DOHH2 (cell line): ENCODE measurements around the gene SOX18.

ENCODE experiments used
- H3F3A ChIP-seq: fragments of 200-600 bp; sonication (generic), shearing (Covaris generic); 2 replicates; pipeline ENCODE4 v1.6.0; 2016; ENCODE audit warnings: antibody characterized with exemption, mild to moderate bottlenecking; ENCODE audit not compliant: control insufficient read depth, insufficient read depth
- H3K27ac ChIP-seq: fragments of 200-600 bp; sonication (generic); 2 replicates; pipeline ENCODE4 v1.5.1; 2014; ENCODE audit warnings: low read depth, mild to moderate bottlenecking, low read length, moderate library complexity
- H3K27me3 ChIP-seq: fragments of 200-600 bp; sonication (generic); 2 replicates; pipeline ENCODE4 v1.6.1; 2014; ENCODE audit warnings: mild to moderate bottlenecking, low read length, mixed read lengths; ENCODE audit not compliant: control insufficient read depth
- H3K36me3 ChIP-seq: fragments of 200-600 bp; sonication (generic); 2 replicates; pipeline ENCODE4 v1.6.1; 2014; ENCODE audit warnings: mild to moderate bottlenecking, low read length, moderate library complexity, mixed read lengths; ENCODE audit not compliant: control insufficient read depth
- H3K4me1 ChIP-seq: fragments of 200-600 bp; sonication (generic); 2 replicates; pipeline ENCODE4 v1.6.1; 2014; ENCODE audit warnings: mild to moderate bottlenecking, low read length, mixed read lengths; ENCODE audit not compliant: control insufficient read depth
- H3K4me2 ChIP-seq: fragments of 200-600 bp; sonication (generic); 2 replicates; pipeline ENCODE4 v1.6.0; 2014; ENCODE audit warnings: mild to moderate bottlenecking, low read length, moderate library complexity
- H3K4me3 ChIP-seq: fragments of 200-600 bp; sonication (generic); 2 replicates; pipeline ENCODE4 v1.5.1; 2014; ENCODE audit warnings: mild to moderate bottlenecking, low read length, mixed read lengths
- H3K79me2 ChIP-seq: fragments of 200-600 bp; sonication (generic); 2 replicates; pipeline ENCODE4 v1.6.1; 2014; ENCODE audit warnings: mild to moderate bottlenecking, low read length, mixed read lengths; ENCODE audit not compliant: control insufficient read depth
- H3K9me2 ChIP-seq: fragments of 200-600 bp; sonication (generic); replicated peaks from 2 replicates; pipeline ENCODE4 v1.6.1; 2014; ENCODE audit warnings: mild to moderate bottlenecking, low read length, mixed read lengths; ENCODE audit not compliant: control insufficient read depth
- H3K9me3 ChIP-seq: fragments of 200-600 bp; sonication (generic); 2 replicates; pipeline ENCODE4 v1.6.1; 2014; ENCODE audit warnings: antibody characterized with exemption, low read length, mixed read lengths; ENCODE audit not compliant: control insufficient read depth, insufficient read depth
- H4K20me1 ChIP-seq: fragments of 200-600 bp; sonication (generic); 2 replicates; pipeline ENCODE4 v1.6.0; 2014; ENCODE audit warnings: low read depth, mild to moderate bottlenecking, antibody characterized with exemption, low read length, moderate library complexity; ENCODE audit not compliant: control insufficient read depth, insufficient read depth
- EZH2phosphoT487 ChIP-seq: fragments of 200-600 bp; sonication (generic); IDR thresholded peaks from 2 replicates; pipeline ENCODE4 v1.6.1; 2017; ENCODE audit warnings: borderline replicate concordance, mild to moderate bottlenecking, antibody characterized with exemption, low read length, moderate library complexity, mixed read lengths
- TF ChIP-seq, protein P1 (sequence below): fragments of 200-600 bp; sonication (generic); IDR thresholded peaks from one replicate; pipeline ENCODE4 v1.5.1; 2014; ENCODE audit warnings: antibody characterized with exemption, mild to moderate bottlenecking, low read depth, low read length; ENCODE audit not compliant: poor library complexity, severe bottlenecking

SOX18 gene

DNA sequence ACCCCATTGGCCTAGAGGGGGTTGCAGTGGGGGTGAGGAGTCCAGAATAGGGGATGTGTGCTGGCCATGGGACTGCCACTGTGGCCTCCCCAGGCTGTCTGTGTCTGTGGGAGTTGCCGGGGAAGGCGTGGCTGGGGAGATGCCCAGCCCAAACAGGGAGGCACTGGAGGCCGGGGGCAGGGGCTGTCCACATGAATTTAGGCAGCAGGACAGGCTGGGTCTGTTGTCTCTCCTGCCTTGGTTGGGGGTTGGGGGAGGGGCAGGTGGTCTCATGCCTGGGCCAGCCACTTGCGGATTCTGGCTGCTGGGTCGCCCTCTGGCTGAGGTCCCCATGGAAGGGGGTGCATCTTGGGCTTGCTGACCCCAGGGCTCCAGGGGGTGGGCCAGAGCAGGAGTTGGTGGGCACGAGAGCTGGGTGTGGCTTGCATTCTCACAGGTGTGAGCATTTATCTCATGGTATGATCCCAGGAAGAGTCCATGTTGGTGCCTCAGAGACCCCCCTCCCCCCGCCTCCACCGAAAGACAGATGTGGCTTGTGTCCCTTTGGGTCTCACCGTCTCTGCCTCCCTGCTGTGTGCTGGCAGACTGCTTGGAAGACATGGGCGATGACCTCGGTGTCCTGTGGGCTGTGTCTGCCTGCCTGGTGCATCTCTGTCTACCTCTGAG is 4.0 kb downstream of the SOX18 start:
- Histone ChIP-seq H3K4me3 (no peak overlapping the region), H4K20me1 (no peaks in the 10 kb centered on the region), H3K36me3 (no peaks in the 10 kb centered on the region), H3F3A (peaks cover 11% of the 10 kb centered on the region), H3K9me3 (no peaks in the 10 kb centered on the region), H3K27ac (no peak overlapping the region), H3K4me1 (peaks cover 20% of the 10 kb centered on the region), H3K27me3 (peaks cover 9% of the 10 kb centered on the region), H3K79me2 (no peaks in the 10 kb centered on the region), H3K4me2 (no peak overlapping the region), H3K9me2 (no peaks in the 10 kb centered on the region)
- no peak for TF ChIP-seq EZH2phosphoT487
- TF ChIP-seq, protein P1, sequence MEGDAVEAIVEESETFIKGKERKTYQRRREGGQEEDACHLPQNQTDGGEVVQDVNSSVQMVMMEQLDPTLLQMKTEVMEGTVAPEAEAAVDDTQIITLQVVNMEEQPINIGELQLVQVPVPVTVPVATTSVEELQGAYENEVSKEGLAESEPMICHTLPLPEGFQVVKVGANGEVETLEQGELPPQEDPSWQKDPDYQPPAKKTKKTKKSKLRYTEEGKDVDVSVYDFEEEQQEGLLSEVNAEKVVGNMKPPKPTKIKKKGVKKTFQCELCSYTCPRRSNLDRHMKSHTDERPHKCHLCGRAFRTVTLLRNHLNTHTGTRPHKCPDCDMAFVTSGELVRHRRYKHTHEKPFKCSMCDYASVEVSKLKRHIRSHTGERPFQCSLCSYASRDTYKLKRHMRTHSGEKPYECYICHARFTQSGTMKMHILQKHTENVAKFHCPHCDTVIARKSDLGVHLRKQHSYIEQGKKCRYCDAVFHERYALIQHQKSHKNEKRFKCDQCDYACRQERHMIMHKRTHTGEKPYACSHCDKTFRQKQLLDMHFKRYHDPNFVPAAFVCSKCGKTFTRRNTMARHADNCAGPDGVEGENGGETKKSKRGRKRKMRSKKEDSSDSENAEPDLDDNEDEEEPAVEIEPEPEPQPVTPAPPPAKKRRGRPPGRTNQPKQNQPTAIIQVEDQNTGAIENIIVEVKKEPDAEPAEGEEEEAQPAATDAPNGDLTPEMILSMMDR: no peak

DNA sequence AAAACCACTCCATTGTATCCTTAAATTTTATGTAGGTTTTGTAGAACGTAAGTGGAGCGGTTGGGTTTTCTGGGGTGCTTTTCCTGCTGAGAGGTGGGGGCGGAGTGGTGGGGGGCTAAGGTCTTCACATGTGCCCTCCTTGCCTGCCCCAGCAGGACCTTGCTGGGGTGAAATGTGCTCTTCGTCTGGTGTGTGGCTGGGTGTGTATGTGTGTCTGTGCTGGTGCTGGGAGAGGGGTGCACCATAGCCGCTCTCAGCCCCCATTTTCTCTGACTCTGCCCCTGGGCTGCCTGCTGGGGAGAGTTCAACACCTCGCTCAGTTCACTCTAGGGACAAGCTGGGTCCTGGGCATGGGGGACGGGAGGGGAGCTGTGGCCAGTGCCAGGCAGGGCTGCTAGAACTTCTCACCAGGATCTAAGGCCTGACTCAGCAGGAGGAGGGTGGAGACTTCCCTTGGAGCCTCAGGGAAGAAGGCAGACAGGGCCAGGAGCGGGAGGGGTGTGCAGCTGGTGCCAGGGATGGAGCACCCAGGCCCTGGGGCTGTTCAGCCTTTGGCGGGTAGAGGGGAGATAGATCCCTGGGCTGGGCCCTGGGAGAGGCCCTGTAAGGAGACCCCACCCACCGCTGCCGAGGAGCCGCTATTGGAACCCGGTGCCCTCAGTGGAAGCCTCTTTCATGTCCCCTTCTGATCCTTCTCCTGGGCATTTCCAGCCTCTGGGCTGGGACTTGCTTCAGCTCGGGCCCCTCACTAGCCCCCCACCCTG is 4.8 kb downstream of the SOX18 start:
- Histone ChIP-seq H3K4me2 (no peak overlapping the region), H3F3A (peaks cover 14% of the 10 kb centered on the region), H3K27ac (no peak overlapping the region), H3K9me2 (no peaks in the 10 kb centered on the region), H4K20me1 (no peaks in the 10 kb centered on the region), H3K4me1 (peaks cover 29% of the 10 kb centered on the region), H3K27me3 (peaks cover under 1% of the 10 kb centered on the region), H3K79me2 (no peaks in the 10 kb centered on the region), H3K36me3 (no peaks in the 10 kb centered on the region), H3K4me3 (no peak overlapping the region), H3K9me3 (no peaks in the 10 kb centered on the region)
- TF ChIP-seq, protein P1: no peak
- TF ChIP-seq EZH2phosphoT487: no peak

DNA sequence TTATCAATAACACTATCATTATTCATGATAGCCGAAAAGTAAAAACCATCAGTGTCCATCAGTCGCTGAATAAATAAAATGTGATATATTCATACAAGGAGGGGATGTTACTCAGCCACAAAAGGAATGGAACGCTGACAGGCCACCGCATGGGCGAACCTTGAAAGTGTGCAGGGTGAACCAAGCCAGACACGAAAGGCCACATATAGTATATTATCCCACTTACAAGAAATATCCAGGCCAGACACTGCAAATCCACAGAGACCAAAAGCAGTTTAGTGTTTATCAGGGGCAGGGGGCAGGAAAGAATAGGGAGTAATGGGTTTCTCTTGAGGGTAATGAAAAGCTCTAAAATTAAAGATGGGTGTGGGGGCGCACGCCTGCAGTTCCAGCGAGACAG is 5.7 kb downstream of the SOX18 start:
- peaks cover 38% of the 10 kb centered on the region for H3K4me1 ChIP-seq
- H3K27me3 ChIP-seq: no peaks in the 10 kb centered on the region
- H3K4me2 ChIP-seq: no peak overlapping the region
- H3K79me2 ChIP-seq: no peaks in the 10 kb centered on the region
- peaks cover 19% of the 10 kb centered on the region for H3F3A ChIP-seq
- no peak for TF ChIP-seq EZH2phosphoT487
- TF ChIP-seq, protein P1: no peak
- no peaks in the 10 kb centered on the region for H3K36me3 ChIP-seq
- no peak overlapping the region for H3K4me3 ChIP-seq
- H4K20me1 ChIP-seq: no peaks in the 10 kb centered on the region
- H3K9me3 ChIP-seq: no peaks in the 10 kb centered on the region
- H3K9me2 ChIP-seq: no peaks in the 10 kb centered on the region
- no peak overlapping the region for H3K27ac ChIP-seq
